KMS-11 (cell line): ENCODE measurements around the gene GALNT10.

Experiments
- H2AFZ ChIP-seq: fragments of 200-600 bp; sonication (generic); 2 replicates; pipeline ENCODE4 v1.6.1; 2016; ENCODE audit warnings: antibody characterized with exemption, mixed run types, low read depth
- H3K27ac ChIP-seq: fragments of 200-600 bp; sonication (generic); 2 replicates; pipeline ENCODE4 v1.6.1; 2016; ENCODE audit warnings: mild to moderate bottlenecking, mixed run types
- H3K27me3 ChIP-seq: fragments of 200-600 bp; sonication (generic); 2 replicates; pipeline ENCODE4 v1.6.1; 2017; ENCODE audit warnings: mild to moderate bottlenecking, low read depth, mixed run types, moderate library complexity; ENCODE audit not compliant: insufficient read depth
- H3K36me3 ChIP-seq: fragments of 200-600 bp; sonication (generic); 2 replicates; pipeline ENCODE4 v1.6.1; 2017; ENCODE audit warnings: mild to moderate bottlenecking, mixed run types; ENCODE audit not compliant: insufficient read depth
- H3K4me1 ChIP-seq: fragments of 200-600 bp; sonication (generic); 2 replicates; pipeline ENCODE4 v1.6.1; 2016; ENCODE audit warnings: mild to moderate bottlenecking, low read depth, mixed run types; ENCODE audit not compliant: poor library complexity, severe bottlenecking
- H3K4me2 ChIP-seq: fragments of 200-600 bp; sonication (generic); 2 replicates; pipeline ENCODE4 v1.7.0; 2016; ENCODE audit warnings: mild to moderate bottlenecking, mixed run types
- H3K4me3 ChIP-seq: fragments of 200-600 bp; sonication (generic); IDR thresholded peaks from 2 replicates; pipeline ENCODE4 v1.6.1; 2017; ENCODE audit warnings: low read depth, low read length, mixed read lengths; ENCODE audit not compliant: insufficient read depth
- H3K79me2 ChIP-seq: fragments of 200-600 bp; sonication (generic); 2 replicates; pipeline ENCODE4 v1.6.1; 2016; ENCODE audit warnings: low read depth, mixed run types; ENCODE audit not compliant: insufficient read depth
- H3K9ac ChIP-seq: fragments of 200-600 bp; sonication (generic); 2 replicates; pipeline ENCODE4 v1.6.1; 2016; ENCODE audit warnings: mild to moderate bottlenecking, mixed run types
- H4K20me1 ChIP-seq: fragments of 200-600 bp; sonication (generic); 2 replicates; pipeline ENCODE4 v1.6.1; 2016; ENCODE audit warnings: mild to moderate bottlenecking, mixed run types; ENCODE audit not compliant: insufficient read depth
- CTCF ChIP-seq: fragments of 200-600 bp; sonication (generic); conservative IDR thresholded peaks from 2 replicates; pipeline ENCODE4 v1.6.1; 2017; ENCODE audit warnings: low read depth, mild to moderate bottlenecking, antibody characterized with exemption, low read length, moderate library complexity, mixed read lengths

The GALNT10 gene

GRCh38 chr5:154334406-154335064 lies 144.0 kb downstream of the GALNT10 start:
- H3K9ac ChIP-seq, result no peak overlapping the region
- TF ChIP-seq CTCF, result no peak
- H3K4me1 ChIP-seq, result no peaks in the 10 kb centered on the region
- no peak overlapping the region for H3K27ac ChIP-seq
- no peaks in the 10 kb centered on the region for H4K20me1 ChIP-seq
- no peaks in the 10 kb centered on the region for H3K36me3 ChIP-seq
- H3K4me3 ChIP-seq, result no peak overlapping the region
- H3K4me2 ChIP-seq, result no peak overlapping the region
- no peaks in the 10 kb centered on the region for H3K79me2 ChIP-seq
- H3K27me3 ChIP-seq, result no peaks in the 10 kb centered on the region
- no peak overlapping the region for H2AFZ ChIP-seq

- no peaks in the 10 kb centered on the region for H4K20me1 ChIP-seq
Measured at GRCh38 chr5:154335065-154335448, 144.5 kb downstream of the GALNT10 start.

GRCh38 chr5:154341620-154342019 lies 151.1 kb downstream of the GALNT10 start:
- TF ChIP-seq CTCF, result no peak
- Histone ChIP-seq H3K27ac (no peak overlapping the region), H3K4me1 (no peaks in the 10 kb centered on the region), H3K36me3 (no peaks in the 10 kb centered on the region), H2AFZ (no peak overlapping the region), H3K4me3 (no peak overlapping the region), H4K20me1 (no peaks in the 10 kb centered on the region), H3K27me3 (no peaks in the 10 kb centered on the region), H3K9ac (no peak overlapping the region), H3K79me2 (no peaks in the 10 kb centered on the region), H3K4me2 (no peak overlapping the region)

More at GRCh38 chr5:154335065-154335448, 144.5 kb downstream of the GALNT10 start:
- Histone ChIP-seq H3K4me1 (no peaks in the 10 kb centered on the region), H3K36me3 (no peaks in the 10 kb centered on the region), H3K4me2 (no peak overlapping the region), H3K9ac (no peak overlapping the region), H3K27ac (no peak overlapping the region), H2AFZ (no peak overlapping the region), H3K4me3 (no peak overlapping the region), H3K79me2 (no peaks in the 10 kb centered on the region), H3K27me3 (no peaks in the 10 kb centered on the region)
- TF ChIP-seq CTCF, result no peak

GRCh38 chr5:154342211-154342610 lies 151.7 kb downstream of the GALNT10 start:
- no peak overlapping the region for H3K4me2 ChIP-seq
- H3K27me3 ChIP-seq, result no peaks in the 10 kb centered on the region
- H3K4me3 ChIP-seq, result no peak overlapping the region
- no peak overlapping the region for H2AFZ ChIP-seq
- H4K20me1 ChIP-seq, result no peaks in the 10 kb centered on the region
- no peak overlapping the region for H3K9ac ChIP-seq
- TF ChIP-seq CTCF, result no peak
- no peak overlapping the region for H3K27ac ChIP-seq
- H3K4me1 ChIP-seq, result no peaks in the 10 kb centered on the region
- no peaks in the 10 kb centered on the region for H3K79me2 ChIP-seq
- H3K36me3 ChIP-seq, result no peaks in the 10 kb centered on the region
